Kidney (tissue), 14 donors: ENCODE measurements around the gene GADD45A. TPM values are rescaled to one million over a fixed set of nuclear protein-coding genes. Genes with fewer than 3 reads are reported as not detected.

Experiments
- DNase-seq, 5 donors: peaks; one replicate each; pipeline ENCODE4 v3.0.0-alpha.2; 2013 to 2020
- FAIRE-seq: peaks from 2 replicates; lab custom pipeline; 2012; peaks lifted over from hg19 to GRCh38; lab: Jason Lieb, UNC
- H3K27ac ChIP-seq, 2 donors: one replicate each; pipeline ENCODE4 v1.7.0; 2013; ENCODE audit warnings: low read depth in 2 of 2, low read length in 2 of 2, inconsistent platforms in 1 of 2
- H3K27me3 ChIP-seq: one replicate; pipeline ENCODE4 v1.7.1; 2013; ENCODE audit warnings: low read length, inconsistent platforms; ENCODE audit not compliant: control insufficient read depth, insufficient read depth
- H3K36me3 ChIP-seq, 3 donors: one replicate each; pipeline versions ENCODE4 v1.7.0 to v1.7.1; 2013; ENCODE audit warnings: low read length in 3 of 3, control low read depth in 1 of 3, inconsistent platforms in 1 of 3; ENCODE audit not compliant: insufficient read depth in 3 of 3, control insufficient read depth in 2 of 3
- H3K4me1 ChIP-seq, 3 donors: one replicate each; pipeline versions ENCODE4 v1.7.0 to v1.7.1; 2013; ENCODE audit warnings: low read length in 3 of 3, inconsistent platforms in 1 of 3, low read depth in 1 of 3; ENCODE audit not compliant: control insufficient read depth in 2 of 3, insufficient read depth in 2 of 3
- H3K4me3 ChIP-seq, 3 donors: one replicate each; pipeline versions ENCODE4 v1.7.0 to v1.8.1; 2013; ENCODE audit warnings: low read length in 3 of 3, control low read depth in 1 of 3, inconsistent platforms in 1 of 3
- H3K9ac ChIP-seq, 3 donors: one replicate each; pipeline versions ENCODE4 v1.7.0 to v1.7.1; 2013; ENCODE audit warnings: low read length in 3 of 3, control low read depth in 1 of 3, inconsistent platforms in 1 of 3
- H3K9me3 ChIP-seq, 3 donors: one replicate each; pipeline versions ENCODE4 v1.7.0 to v1.7.1; 2013; ENCODE audit warnings: low read length in 3 of 3, control low read depth in 1 of 3, inconsistent platforms in 1 of 3; ENCODE audit not compliant: control insufficient read depth in 2 of 3, insufficient read depth in 1 of 3
- intact Hi-C: fragments of 100-400 bp; cut with DNase I; formaldehyde crosslinking; loops from one replicate; pipeline ENCODE4 v1.11.1; 2022
- polyA plus RNA-seq: library from polyadenylated mRNA; stranded (reverse); fragments of 350-450 nt; fragmentation: Illumina TruSeq; extraction: RNeasy Lipid Tissue Mini Kit (QIAGEN cat#74804); gene quantifications from one replicate; pipeline ENCODE4 v1.2.3, GENCODE V29; 2014; ENCODE audit warnings: low read depth, low replicate concordance; ENCODE audit not compliant: insufficient read depth
- total RNA-seq: library from RNA; stranded (reverse); fragmentation: NEBNext Ultra II Directional; extraction: Animal tissue kit (Norgen Biotek cat#: 25700); gene quantifications from one replicate; pipeline ENCODE4 v1.2.1, GENCODE V29; 2021
- TF ChIP-seq, protein P1 (sequence below): IDR thresholded peaks from 3 replicates; pipeline ENCODE4 v1.5.1; 2012; ENCODE audit warnings: mild to moderate bottlenecking, moderate library complexity, borderline replicate concordance; ENCODE audit not compliant: insufficient read depth; ENCODE audit errors: extremely low read depth
- donor health status: control.
- donor health status: control.
- donor health status: control.
- donor health status: control.
- donor health status: control.
- donor health status: DM: yes; HTN: yes; CAD: no.
- donor health status: Normal renal cell carcinoma (clear cell type).

The GADD45A gene
- total and polyA plus RNA-seq, 2 donors from 2014 or later, result 85.6 to 218 TPM

- H3K4me1 ChIP-seq, result peaks cover 2 to 23% (median 12%) of the 10 kb centered on the region in 3 donors
- no peaks in the 10 kb centered on the region for H3K36me3 ChIP-seq
- DNase-seq (no peak), FAIRE-seq (no peak)
- H3K27me3 ChIP-seq, result no peaks in the 10 kb centered on the region
- intact Hi-C loops, result no loop called here
- H3K9me3 ChIP-seq, result no peaks in the 10 kb centered on the region
- no peak overlapping the region for H3K27ac ChIP-seq
- TF ChIP-seq, protein P1, sequence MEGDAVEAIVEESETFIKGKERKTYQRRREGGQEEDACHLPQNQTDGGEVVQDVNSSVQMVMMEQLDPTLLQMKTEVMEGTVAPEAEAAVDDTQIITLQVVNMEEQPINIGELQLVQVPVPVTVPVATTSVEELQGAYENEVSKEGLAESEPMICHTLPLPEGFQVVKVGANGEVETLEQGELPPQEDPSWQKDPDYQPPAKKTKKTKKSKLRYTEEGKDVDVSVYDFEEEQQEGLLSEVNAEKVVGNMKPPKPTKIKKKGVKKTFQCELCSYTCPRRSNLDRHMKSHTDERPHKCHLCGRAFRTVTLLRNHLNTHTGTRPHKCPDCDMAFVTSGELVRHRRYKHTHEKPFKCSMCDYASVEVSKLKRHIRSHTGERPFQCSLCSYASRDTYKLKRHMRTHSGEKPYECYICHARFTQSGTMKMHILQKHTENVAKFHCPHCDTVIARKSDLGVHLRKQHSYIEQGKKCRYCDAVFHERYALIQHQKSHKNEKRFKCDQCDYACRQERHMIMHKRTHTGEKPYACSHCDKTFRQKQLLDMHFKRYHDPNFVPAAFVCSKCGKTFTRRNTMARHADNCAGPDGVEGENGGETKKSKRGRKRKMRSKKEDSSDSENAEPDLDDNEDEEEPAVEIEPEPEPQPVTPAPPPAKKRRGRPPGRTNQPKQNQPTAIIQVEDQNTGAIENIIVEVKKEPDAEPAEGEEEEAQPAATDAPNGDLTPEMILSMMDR, result no peak
- H3K9ac ChIP-seq, result no peak overlapping the region
- no peak overlapping the region for H3K4me3 ChIP-seq
Observed at GRCh38 chr1:67715819-67716218, 30.8 kb downstream of the GADD45A start.

- Histone ChIP-seq H3K36me3 (no peaks in the 10 kb centered on the region), H3K4me3 (no peak overlapping the region), H3K27me3 (no peaks in the 10 kb centered on the region), H3K9ac (no peak overlapping the region), H3K4me1 (peaks cover 2 to 23% (median 11%) of the 10 kb centered on the region in 3 donors), H3K27ac (no peak overlapping the region), H3K9me3 (no peaks in the 10 kb centered on the region)
- intact Hi-C loops, result no loop called here
- no peak for DNase-seq
- FAIRE-seq, result no peak
- TF ChIP-seq, protein P1, result no peak
Observed at GRCh38 chr1:67716800-67717199, 31.8 kb downstream of the GADD45A start.

- intact Hi-C loops, result no loop called here
- TF ChIP-seq, protein P1, result no peak
- Histone ChIP-seq H3K9me3 (no peaks in the 10 kb centered on the region), H3K27ac (peak overlapping the region in 1 of 2 donors; percentile 39), H3K27me3 (no peaks in the 10 kb centered on the region), H3K4me1 (peaks cover 2 to 28% (median 19%) of the 10 kb centered on the region in 3 donors), H3K4me3 (no peak overlapping the region), H3K9ac (peak overlapping the region in 1 of 3 donors; percentile 8), H3K36me3 (no peaks in the 10 kb centered on the region)
- DNase-seq, result peak in 2 of 5 donors; percentile 51 to 57
- no peak for FAIRE-seq
Observed at GRCh38 chr1:67717876-67718275, 32.9 kb downstream of the GADD45A start.
